Loucy (cell line): Measurements from ENCODE around the gene PEG3.

ENCODE experiments used
- CTCF ChIP-seq: fragments of 200-600 bp; sonication (generic); conservative IDR thresholded peaks from 2 replicates; pipeline ENCODE4 v1.5.1; 2014; ENCODE audit warnings: mild to moderate bottlenecking, antibody characterized with exemption, low read length
- EZH2phosphoT487 ChIP-seq: fragments of 200-600 bp; IDR thresholded peaks from 2 replicates; pipeline ENCODE4 v1.6.1; 2018; ENCODE audit warnings: antibody characterized with exemption, mild to moderate bottlenecking, moderate library complexity, borderline replicate concordance

DNA sequence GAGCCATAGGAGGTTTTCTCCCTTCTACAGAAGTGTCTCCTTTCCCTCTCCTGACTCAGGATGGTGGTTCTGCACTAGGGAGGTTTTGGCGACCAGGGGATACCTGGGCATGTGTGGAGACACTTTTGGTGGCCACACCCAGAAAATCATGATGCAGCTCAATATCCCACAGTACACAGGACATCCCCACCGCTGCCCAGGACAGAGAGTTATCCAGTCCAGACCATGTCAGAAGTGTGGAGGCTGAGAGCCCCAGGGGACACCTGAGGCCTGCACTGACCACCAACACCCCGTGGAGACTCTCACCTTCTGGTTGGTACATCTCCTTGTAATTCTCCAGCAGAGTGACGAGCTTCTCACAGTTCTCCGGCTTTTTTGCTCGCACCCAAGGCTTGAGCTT lies 16.6 kb downstream of the PEG3 start:
- TF ChIP-seq CTCF (no peak), EZH2phosphoT487 (no peak)
